GM19238 (cell line): ENCODE results near the gene WNT2.

Experiments
- DNase-seq: peaks from one replicate; pipeline ENCODE4 v3.0.0; 2011; ENCODE audit warnings: low spot score; ENCODE audit not compliant: insufficient read length

Gene WNT2

GRCh38 chr7:117322741-117323304 lies at the start of gene WNT2:
Gene WNT2, minus strand, starts transcription at chr7:117323058. Its CDS starts 69 bp downstream, at chr7:117322989.
- DNase-seq, result no peak

GRCh38 chr7:117372073-117372472 lies 49.2 kb upstream of the WNT2 start:
- no peak for DNase-seq

- DNase-seq, result no peak
These were observed 41.7 kb upstream of the WNT2 start for GRCh38 chr7:117364339-117365080.

- DNase-seq, result no peak
These were observed 39.5 kb upstream of the WNT2 start for GRCh38 chr7:117362294-117362888.

GRCh38 chr7:117350027-117350426 lies 27.2 kb upstream of the WNT2 start:
- no peak for DNase-seq

GRCh38 chr7:117349570-117349969 lies 26.7 kb upstream of the WNT2 start:
- no peak for DNase-seq

- no peak for DNase-seq
These were observed 25.3 kb upstream of the WNT2 start for GRCh38 chr7:117347962-117348672.

GRCh38 chr7:117347480-117347879 lies 24.6 kb upstream of the WNT2 start:
- no peak for DNase-seq

GRCh38 chr7:117346161-117346560 lies 23.3 kb upstream of the WNT2 start:
- no peak for DNase-seq

GRCh38 chr7:117338020-117338419 lies 15.2 kb upstream of the WNT2 start:
- DNase-seq, result no peak

- DNase-seq, result no peak
These were observed 10.3 kb upstream of the WNT2 start for GRCh38 chr7:117333168-117333567.

- DNase-seq, result no peak
These were observed 9.2 kb upstream of the WNT2 start for GRCh38 chr7:117332031-117332430.

- no peak for DNase-seq
These were observed 3.0 kb upstream of the WNT2 start for GRCh38 chr7:117325836-117326235.

- DNase-seq, result no peak
These were observed 2.1 kb upstream of the WNT2 start for GRCh38 chr7:117324960-117325359.

GRCh38 chr7:117323851-117324711 lies 1.2 kb upstream of the WNT2 start:
- DNase-seq, result no peak

GRCh38 chr7:117323305-117323850 lies 520 bp upstream of the WNT2 start:
- DNase-seq, result no peak

- DNase-seq, result no peak
These were observed 2.3 kb downstream of the WNT2 start for GRCh38 chr7:117320523-117320922.

GRCh38 chr7:117319181-117319580 lies 3.7 kb downstream of the WNT2 start:
- DNase-seq, result no peak

GRCh38 chr7:117313582-117313981 lies 9.3 kb downstream of the WNT2 start:
- no peak for DNase-seq

GRCh38 chr7:117312593-117313580 lies 10.0 kb downstream of the WNT2 start:
- DNase-seq, result no peak
